Ecto neural progenitor cell (in vitro differentiated cells): ENCODE measurements around the gene COBL.

Source experiments
- DNase-seq: peaks from one replicate; pipeline ENCODE4 v3.0.0-alpha.2; 2018; ENCODE audit warnings: low spot score

The COBL gene

DNA sequence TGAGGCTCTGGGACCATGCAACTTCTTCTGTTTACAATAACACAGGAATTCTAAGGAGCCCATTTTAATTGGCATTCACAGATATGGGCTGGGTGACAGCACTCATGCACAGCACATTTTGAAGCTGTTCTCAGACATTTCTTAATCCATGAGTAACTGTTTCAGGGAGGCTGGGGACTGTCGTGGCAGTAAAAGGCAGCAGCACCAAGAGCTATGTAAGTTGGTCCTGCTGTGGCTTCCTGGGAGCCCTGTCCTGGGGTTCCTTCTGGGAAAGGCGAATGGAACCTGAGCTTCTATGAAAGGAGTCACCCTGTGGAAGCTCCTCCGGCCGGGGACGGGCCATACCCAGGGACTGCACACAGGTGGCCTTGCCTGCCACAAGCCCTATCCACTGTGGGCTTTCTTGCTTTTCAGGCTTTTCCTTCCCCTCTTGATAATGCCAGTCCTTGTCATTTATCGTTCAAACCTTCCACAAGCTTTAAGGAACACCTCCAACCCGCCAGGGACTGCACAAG, 40.5 kb downstream of the COBL start:
- no peak for DNase-seq

DNA sequence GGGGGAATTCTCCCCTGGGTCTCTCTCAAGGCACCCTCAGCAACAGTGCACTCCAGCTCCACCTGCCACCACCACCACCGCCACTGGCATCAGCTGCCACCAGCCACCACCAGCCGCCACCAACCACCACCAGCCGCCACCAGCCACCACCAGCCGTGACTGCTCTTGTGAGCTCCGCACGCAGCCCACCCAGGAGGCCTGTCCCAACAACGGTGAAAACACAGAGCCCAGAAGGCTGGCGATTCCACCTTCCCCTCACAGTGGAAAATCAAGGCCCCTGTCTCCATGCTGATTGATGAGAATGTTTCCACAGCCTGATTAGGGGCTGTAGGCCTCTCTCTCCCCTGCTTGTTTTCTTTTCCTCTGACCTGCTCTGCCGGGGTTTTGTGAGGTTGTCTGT, 41.1 kb downstream of the COBL start:
- no peak for DNase-seq

DNA sequence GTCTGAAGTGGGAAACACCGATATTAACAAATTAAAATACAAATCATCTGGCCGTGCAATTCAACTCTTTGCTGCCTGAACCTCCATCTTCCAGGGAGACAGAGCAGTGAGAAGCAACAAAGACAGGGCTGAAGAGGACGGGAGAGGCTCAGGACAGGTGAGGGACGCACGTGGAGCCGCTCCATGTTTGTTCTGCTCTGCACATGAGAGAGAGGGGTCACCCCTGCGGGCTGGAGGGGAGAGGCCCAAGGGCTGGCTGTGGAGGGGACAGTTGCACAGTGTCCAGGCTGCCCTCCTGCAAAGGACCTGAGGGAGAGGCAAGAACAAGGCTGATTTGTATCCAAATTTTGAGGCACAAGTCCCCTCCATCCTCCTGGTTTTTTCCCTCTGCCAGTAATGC, 41.7 kb downstream of the COBL start:
- DNase-seq, result no peak

DNA sequence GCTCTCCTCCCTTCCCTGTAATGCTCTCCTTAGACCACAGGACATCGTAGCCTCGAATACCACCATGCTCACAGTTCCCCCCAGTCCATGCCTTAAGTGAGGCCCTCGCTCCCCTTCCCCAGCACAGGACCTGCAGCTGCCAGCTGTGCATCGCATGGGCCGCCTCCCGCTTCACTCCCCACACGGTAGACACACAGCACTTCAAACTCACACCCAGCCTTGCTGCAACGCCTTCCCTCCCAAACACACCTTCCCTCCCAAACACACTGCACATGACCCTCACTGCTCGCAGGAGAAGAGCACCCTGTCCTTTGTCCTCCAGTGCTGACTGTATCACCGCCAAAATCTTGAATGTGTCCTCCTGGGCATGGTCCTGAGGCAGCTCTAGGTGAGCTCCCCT, 42.6 kb downstream of the COBL start:
- no peak for DNase-seq

DNA sequence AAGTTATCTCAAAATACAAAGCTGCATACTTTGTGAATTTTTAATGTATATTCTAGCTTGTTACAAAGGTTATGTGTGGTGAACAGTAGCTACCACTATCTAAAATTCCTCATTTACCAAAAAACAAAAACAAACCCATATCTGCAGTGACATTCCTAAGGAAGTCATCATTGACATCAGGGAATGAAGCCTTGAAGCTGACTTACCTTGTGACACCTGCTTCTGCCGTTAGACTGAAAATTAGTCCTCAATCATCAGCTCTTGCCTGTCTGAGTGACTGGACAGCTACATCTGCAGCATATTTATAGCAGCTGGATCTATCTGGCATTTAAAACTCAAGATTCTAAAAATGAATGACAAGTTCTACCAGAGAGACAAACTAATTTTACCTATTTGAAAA, 43.2 kb downstream of the COBL start:
- no peak for DNase-seq

DNA sequence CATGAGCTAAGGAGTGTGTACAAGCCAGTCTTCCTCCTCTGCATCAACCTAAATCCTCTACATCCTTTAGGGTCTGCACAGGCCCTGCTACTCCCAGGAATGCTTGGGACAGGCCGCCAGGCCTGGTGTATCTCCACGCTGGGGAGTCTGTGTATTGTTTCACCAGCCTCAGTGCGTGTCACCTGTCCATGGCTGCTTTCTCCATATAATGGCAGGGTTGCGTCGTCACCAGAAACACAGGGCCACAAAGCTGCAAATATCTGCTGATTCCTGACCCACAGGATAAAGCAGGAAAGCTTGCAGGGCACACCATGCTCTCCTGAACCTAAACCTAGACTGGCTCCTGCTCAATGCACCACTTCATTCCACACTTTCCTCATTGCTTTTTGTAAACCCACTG, 45.6 kb downstream of the COBL start:
- no peak for DNase-seq

GRCh38 chr7:51269911-51270310, 46.7 kb downstream of the COBL start:
- no peak for DNase-seq

GRCh38 chr7:51269321-51269720, 47.3 kb downstream of the COBL start:
- DNase-seq, result no peak

- DNase-seq, result no peak
Measured at GRCh38 chr7:51268859-51269258, 47.8 kb downstream of the COBL start.

DNA sequence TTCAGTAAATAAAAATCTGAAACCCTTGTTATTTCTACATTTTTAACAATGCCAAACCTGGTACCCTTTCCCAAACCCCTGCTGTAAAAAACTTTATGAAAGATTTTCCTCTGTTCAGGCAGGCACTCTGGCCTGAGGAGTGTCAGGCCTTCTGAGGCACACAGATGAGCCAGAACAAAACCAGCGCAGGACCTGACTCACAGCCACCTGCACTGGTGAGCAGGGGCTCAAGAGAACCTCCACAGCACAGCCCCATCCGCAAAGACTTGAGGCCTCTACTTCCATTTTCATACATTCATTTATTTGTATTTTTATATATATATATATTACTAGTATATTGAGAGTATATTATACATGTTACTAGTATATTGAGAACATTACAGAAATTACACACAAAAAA, 49.4 kb downstream of the COBL start:
- no peak for DNase-seq

DNA sequence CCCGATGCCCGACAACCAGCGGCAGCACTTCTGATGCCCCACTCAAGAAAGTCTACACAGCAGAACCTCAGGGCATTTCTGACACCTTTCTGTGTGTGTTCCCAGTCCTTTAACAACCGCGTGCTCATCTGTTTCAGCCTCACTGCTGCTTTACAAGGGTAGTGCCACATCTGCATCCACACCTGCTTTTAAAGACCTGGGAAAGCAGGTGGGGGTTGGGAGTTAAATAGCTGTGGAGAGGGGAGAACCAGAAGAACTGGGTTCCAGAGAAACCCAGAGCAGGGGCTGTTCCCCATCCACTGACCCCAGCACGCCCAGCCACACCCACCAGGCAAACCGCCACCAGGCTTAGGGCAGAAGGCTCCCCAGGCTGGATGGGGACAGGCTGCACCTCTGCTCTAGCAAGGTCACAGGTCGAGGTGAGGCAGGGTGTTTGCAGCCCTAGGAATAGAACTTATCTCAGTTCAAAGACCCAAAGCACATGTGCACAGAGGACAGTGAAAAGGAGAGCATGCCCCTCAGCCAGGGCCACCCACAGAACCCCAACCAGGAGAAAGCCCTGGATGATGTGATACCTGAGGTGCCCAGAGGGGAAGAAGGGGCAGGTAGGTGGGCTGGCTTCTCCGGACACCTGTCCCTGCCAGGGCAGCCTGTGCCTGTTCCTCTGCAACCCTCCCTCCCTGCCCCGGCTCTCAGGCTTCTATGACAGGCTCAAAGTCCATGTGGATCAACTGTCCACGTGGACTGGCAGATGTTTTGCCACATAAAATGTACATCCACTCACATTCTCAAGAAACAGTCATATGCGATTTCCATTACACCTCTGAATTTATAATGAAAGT, 51.3 kb downstream of the COBL start:
- no peak for DNase-seq

DNA sequence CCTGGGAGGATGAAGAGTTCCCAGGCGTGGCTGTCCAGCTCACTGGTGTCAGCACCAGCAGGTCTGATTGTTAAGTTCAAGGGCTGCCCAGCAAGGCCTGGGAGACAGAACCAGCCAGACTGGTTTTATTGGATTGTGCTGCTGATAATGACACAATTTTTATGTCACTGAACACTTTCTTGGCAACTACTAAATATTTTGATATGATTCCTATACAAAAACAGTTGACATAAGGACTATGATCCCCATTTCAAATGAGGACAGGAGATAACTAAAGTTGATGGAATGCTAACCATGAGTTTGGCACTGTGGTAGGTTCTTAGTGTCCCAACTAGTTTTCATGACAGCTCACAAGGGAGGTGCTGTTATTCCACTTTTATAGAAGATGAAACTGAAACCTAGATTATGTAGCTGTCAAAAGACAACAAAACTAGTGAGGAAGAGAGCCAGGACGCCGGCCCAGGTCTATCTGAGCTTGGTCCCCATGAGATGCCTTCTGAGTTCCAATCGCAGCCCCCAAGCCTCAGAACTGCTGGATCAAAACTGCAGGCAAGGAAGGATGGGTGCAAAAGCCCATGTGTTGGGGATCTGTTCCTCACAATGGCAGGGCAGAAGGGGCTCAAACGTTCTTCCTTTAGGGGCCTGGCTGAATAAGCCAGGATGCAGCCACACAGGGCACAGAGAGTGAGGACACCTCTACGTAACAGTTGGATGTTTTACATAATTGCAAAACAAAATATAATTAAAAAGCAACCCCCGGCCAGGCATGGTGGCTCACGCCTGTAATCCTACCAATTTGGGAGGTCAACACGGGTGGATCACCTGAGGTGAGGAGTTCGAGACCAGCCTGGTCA, 52.8 kb downstream of the COBL start:
- DNase-seq, result no peak

DNA sequence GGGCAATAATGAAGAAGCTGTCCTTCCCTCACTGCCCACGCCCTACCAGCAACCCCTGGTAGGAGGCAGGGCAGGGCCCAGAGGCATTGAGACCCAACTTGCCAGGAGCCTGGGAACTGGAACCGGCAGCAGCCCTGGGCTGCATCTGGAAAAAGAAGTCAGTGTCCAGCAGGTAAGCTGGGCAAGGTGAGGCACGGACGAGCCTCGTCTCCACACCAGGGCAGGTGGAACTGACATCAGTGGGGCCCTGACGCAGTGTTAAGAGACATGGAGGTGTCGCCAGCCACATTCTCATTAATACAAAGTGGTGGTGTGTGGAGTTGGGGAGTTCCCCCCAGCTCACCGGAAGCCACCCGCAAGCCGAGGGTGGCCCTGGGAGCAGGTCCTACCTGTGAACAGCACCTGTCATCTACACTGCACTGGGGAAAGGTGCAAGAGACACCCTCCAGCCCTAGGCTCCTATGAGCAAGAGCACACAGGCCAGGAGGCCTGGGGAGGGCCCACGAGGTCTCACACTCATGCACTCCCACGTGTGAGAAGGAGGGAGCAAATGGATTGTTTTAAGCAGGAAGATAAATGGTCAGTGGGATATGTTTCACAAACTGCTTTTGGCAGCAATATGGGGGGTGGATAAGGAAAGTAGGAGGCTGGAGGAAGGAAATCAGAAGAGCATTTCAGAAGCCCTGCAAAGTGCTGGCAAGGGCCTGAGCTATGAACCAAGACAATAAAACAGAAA, 53.6 kb downstream of the COBL start:
- no peak for DNase-seq

DNA sequence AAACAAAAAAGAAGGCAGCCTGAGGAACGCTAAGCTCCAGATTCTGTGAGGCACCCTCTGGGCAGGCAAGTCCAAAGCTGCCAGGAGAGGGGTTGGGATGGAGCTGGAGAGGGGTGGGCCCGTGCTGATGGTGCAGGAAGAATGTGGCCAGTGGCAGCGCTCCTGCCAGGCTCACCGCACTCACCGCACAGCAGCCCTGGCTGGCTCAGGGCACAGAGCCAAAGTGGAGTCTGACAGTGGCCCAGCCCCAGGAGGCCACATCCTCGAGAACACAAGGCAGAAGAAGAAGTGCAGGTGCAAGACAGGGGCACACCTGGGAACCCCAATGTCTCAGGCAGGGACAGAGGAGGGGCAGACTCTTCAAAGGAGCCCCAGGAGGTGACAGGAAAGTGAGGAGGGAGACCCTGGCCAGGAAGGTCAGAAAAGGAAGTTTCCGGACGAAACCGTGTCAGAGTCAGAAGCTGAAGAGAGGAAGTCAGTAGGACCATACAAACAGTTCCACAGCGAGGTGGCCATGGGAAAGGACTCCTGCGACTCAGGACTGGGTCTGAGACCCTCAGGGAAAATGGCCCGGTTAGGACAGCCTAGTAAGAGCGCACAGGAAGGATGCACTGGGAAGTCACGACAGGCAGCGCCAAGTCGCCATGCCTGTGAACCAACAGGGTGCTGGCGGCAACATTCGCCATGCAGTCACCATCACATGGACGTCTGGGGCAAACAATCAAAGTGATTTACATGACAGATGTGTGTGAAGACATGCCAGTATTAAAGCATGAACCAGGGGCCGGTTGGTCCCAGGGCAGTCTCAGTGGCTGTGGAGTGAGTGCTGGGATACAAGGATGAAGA, 54.4 kb downstream of the COBL start:
- DNase-seq, result no peak

DNA sequence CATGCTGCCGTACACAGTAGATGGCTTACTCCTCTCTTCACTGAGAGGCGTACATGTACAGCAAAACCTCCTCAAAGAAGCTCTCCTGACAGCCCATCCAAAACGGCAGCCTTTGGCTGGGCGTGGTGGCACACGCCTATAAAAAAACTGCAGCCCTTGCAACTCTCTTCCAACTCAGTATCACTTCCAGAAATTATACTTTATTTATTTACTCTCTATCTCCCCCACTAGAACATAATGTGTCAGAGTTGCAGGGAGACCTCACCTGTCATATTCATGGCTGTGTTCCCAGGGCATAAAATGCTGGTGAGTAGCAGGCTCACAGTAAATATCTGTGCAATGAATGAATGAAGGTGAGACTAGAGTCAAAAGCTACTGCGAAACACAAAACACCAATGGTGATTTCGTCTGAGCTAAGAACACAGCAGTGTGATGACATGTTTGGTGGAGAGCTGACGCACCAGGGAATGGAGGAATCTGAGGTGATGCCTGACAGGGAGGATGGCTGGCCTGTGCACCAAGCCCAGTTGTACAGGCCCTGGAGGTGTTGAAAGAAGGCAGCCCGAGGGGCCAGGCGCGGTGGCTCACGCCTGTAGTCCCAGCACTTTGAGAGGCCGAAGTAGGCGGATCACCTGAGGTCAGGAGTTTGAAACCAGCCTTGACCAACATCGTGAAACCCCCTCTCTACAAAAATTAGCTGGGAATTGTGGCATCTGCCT, 55.3 kb downstream of the COBL start:
- DNase-seq, result no peak

- DNase-seq, result no peak
Measured at GRCh38 chr7:51260516-51260915, 56.1 kb downstream of the COBL start.

- DNase-seq, result no peak
Measured at GRCh38 chr7:51259766-51260165, 56.8 kb downstream of the COBL start.

DNA sequence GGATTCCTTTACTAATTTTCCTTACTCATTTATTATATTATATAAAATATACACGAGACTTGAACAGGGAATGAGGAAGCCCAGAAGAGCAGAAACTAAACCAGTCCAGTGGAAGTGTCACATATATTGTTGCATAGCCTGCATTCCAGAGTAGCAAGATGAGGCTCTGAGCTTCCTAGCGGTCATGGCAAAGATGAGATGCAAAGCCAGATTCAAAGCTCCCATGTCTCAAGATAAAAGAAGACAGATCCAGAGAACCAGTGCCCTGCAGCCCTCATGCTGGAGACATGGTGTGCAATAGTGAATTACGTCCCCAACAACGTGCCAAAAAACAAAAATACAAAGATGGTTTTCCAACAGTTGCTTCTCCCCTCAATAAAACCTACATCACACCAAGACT, 59.7 kb downstream of the COBL start:
- DNase-seq, result no peak

GRCh38 chr7:51256209-51256781, 60.3 kb downstream of the COBL start:
- DNase-seq, result peak; percentile 58

DNA sequence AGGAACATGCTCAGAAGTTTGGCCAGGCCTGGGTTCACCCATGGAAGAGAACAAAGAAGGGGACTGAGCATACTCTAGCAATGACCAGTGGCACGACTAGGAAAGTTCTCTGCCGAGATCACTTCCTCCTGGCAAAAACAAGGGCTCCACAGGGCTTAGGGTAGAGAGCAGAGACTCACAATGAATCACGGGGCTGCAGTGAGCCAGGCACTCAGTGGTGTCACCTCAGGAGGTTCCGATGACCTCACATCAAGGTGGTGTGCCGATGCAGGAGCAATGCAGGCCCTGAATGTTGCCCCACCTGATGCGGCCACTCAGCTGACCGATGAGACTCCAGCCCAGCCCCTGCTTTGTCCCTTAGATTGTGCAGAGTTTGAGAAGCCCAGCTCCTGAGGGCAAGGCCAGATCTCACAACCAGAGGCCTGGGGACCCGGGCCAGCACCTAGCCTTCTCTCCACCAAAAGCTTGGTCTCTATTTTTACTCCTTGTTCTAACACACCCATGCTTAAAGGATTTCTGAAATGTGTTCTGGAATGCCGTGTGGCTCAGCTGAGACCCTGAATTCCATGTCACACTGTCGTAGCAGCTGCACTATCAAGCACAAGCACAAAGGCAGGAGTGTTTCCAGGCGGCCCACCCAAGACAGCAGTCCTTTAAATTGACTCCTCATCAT, 60.9 kb downstream of the COBL start:
- DNase-seq, result peak; percentile 54
